GM12872 (cell line): ENCODE results near the gene USP9X.

Experiments
- TF ChIP-seq, protein P1 (sequence below): IDR thresholded peaks from 3 replicates; pipeline ENCODE4 v1.5.1; 2011; ENCODE audit warnings: low read depth, mild to moderate bottlenecking, low read length, moderate library complexity; ENCODE audit not compliant: insufficient read depth

Gene USP9X

DNA sequence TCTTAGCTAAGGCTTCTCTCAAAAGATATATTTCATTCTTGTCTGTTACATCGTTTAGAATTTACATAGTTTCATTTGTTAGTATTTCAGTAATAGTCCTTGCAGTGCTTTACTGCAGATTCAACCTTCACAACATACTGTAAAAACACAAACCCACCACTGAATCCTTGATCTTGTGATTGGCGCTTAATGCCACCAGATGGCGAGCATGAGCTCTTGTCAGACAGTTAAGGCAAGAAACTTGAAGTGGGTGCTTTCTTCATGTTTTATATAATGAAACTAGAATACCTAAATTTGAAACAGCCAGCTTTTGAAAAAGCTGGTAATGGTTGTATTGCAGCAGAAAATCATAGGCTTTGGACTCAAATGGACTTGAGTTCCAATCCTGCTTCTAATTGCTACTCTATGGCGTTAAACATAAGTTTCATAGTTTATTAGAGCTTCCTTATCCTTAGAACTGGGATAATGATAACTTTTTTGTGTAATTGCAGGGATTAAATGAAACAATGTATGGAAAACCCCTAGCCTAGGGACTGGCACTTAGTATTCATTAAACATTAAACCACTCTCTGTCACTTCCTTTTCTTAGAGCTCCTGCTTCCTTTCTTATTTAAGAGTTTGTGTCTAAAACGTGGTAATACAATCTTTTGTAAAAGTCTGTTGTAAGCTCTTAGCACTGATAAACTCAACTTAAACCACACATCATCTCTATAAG lies 95.1 kb downstream of the USP9X start:
- TF ChIP-seq, protein P1, sequence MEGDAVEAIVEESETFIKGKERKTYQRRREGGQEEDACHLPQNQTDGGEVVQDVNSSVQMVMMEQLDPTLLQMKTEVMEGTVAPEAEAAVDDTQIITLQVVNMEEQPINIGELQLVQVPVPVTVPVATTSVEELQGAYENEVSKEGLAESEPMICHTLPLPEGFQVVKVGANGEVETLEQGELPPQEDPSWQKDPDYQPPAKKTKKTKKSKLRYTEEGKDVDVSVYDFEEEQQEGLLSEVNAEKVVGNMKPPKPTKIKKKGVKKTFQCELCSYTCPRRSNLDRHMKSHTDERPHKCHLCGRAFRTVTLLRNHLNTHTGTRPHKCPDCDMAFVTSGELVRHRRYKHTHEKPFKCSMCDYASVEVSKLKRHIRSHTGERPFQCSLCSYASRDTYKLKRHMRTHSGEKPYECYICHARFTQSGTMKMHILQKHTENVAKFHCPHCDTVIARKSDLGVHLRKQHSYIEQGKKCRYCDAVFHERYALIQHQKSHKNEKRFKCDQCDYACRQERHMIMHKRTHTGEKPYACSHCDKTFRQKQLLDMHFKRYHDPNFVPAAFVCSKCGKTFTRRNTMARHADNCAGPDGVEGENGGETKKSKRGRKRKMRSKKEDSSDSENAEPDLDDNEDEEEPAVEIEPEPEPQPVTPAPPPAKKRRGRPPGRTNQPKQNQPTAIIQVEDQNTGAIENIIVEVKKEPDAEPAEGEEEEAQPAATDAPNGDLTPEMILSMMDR, result peak; percentile 59

DNA sequence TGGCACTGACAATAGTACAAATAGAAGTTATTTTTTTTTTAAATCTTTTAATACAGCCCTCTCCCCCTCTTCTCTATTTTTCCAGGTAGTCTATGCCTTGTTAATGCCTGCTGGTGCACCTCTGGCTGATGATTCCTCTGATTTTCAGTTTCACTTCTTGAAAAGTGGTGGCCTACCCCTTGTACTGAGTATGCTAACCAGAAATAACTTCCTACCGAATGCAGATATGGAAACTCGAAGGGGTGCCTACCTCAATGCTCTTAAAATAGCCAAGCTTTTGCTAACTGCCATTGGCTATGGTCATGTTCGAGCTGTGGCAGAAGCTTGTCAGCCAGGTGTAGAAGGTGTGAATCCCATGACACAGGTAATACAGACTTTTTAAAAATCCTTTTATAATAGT lies 99.1 kb downstream of the USP9X start:
- TF ChIP-seq, protein P1, result no peak

- TF ChIP-seq, protein P1, result no peak
Observed at GRCh38 chrX:41189156-41189555, 103.9 kb downstream of the USP9X start.

- TF ChIP-seq, protein P1, result no peak
Observed at GRCh38 chrX:41192880-41193279, 107.6 kb downstream of the USP9X start.

- TF ChIP-seq, protein P1, result no peak
Observed at GRCh38 chrX:41198410-41198809, 113.2 kb downstream of the USP9X start.

GRCh38 chrX:41200785-41201184 lies 115.5 kb downstream of the USP9X start:
- TF ChIP-seq, protein P1, result no peak

DNA sequence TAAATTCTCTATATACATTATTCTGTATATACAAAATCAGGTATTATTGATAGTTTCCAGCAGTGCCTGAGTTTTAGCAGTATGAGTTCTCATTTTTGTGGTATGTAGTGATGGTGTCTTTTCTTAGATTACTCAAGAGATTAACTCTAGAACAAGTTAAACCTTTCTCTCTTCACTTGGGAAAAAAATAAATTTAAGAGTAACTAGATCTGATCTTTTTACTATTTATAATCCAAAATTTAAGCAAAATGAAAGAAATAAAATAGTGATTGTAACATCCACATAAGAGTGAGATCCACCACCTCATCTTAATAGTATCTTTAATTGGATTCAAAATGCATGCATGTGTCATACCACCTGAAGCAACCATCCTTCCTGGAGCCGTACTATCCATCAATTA lies 124.6 kb downstream of the USP9X start:
- TF ChIP-seq, protein P1, result no peak

- TF ChIP-seq, protein P1, result no peak
Observed at GRCh38 chrX:41224605-41225004, 139.4 kb downstream of the USP9X start.
